Psoas muscle (tissue), 8 donors: ENCODE data around the gene RAET1G. TPM values are rescaled to one million over a fixed set of nuclear protein-coding genes. Genes with fewer than 3 reads are reported as not detected.
A peak's percentile ranks its signal among the peaks of the same experiment; 100 is the strongest.

Source experiments
- ATAC-seq, 4 donors: fragments of 200-7000 bp; cut with Tn5 transposase; one replicate each; pipeline ENCODE4 v1.9.1; 2020; ENCODE audit warnings: moderate library complexity in 3 of 4, mild to moderate bottlenecking in 2 of 4
- DNase-seq, 2 donors: peaks; one replicate each; pipeline ENCODE4 v3.0.0-alpha.2; 2020
- H3K27ac ChIP-seq: fragments of 200-600 bp; one replicate; pipeline ENCODE4 v1.8.0; 2022
- H3K27me3 ChIP-seq, 3 donors: fragments of 200-600 bp in 1 of 3; one replicate each; pipeline versions ENCODE4 v1.6.1 to v1.8.0; 2013 to 2022; ENCODE audit warnings: low read length in 2 of 3, mild to moderate bottlenecking in 2 of 3, moderate library complexity in 1 of 3; ENCODE audit not compliant: insufficient read depth in 3 of 3
- H3K36me3 ChIP-seq, 2 donors: fragments of 200-600 bp in 1 of 2; one replicate each; pipeline versions ENCODE4 v1.6.1 to v1.8.0; 2013 to 2022; ENCODE audit warnings: low read depth in 1 of 2, mild to moderate bottlenecking in 1 of 2, moderate library complexity in 1 of 2; ENCODE audit not compliant: insufficient read depth in 1 of 2
- H3K4me1 ChIP-seq: fragments of 200-600 bp; one replicate; pipeline ENCODE4 v1.8.0; 2022
- H3K4me3 ChIP-seq: fragments of 200-600 bp; one replicate; pipeline ENCODE4 v1.8.0; 2022; ENCODE audit warnings: mild to moderate bottlenecking
- H3K9me3 ChIP-seq: fragments of 200-600 bp; one replicate; pipeline ENCODE4 v1.8.0; 2022
- CTCF ChIP-seq: fragments of 200-600 bp; IDR thresholded peaks from one replicate; pipeline ENCODE4 v1.8.0; 2022; ENCODE audit warnings: antibody characterized with exemption
- WGBS, 3 donors: extraction: QIAGEN DNeasy Blood & Tissue Kit; methylation state at CpG; one replicate each; pipeline versions ENCODE4 v1.1.6 to v1.1.7; 2013; 5-methylcytosine and 5-hydroxymethylcytosine counted together
- intact Hi-C, 2 donors: fragments of 100-400 bp; cut with DNase I; formaldehyde crosslinking; loops; one replicate each; pipeline versions ENCODE4 v1.11.0 to v1.14.2; 2022
- polyA plus RNA-seq, 3 donors: library from polyadenylated mRNA; stranded (reverse); fragments of 200-250 nt; gene quantifications; one replicate each; pipeline ENCODE4 v1.2.3, GENCODE V29; 2013
- total RNA-seq, 4 donors: library from RNA; stranded (reverse); fragmentation: NEBNext Ultra II Directional in 2 of 4; extraction: Animal tissue kit (Norgen Biotek cat#: 25700) in 2 of 4; gene quantifications; one replicate each; pipeline versions ENCODE4 v1.2.1 to v1.2.4, GENCODE V29; 2021 to 2023
- donor health status: healthy with polysubstance abuse.
- donor health status: DM: no; HTN: no; CAD: no; lungs with moderate emphysema.
- donor health status: Bipolar disorder and iron deficiency.
- donor health status: healthy.
- donor health status: DM: yes; HTN: yes; CAD: no.
- donor health status: DM: no; HTN: no; CAD: no.
- donor health status: DM: no; HTN: no; CAD: no.
- donor health status: DM: yes; HTN: yes; CAD: no.

The RAET1G gene
- total and polyA plus RNA-seq, 7 donors = 0.04 to 1.1 (median 0.52) TPM; not detected in 1

DNA sequence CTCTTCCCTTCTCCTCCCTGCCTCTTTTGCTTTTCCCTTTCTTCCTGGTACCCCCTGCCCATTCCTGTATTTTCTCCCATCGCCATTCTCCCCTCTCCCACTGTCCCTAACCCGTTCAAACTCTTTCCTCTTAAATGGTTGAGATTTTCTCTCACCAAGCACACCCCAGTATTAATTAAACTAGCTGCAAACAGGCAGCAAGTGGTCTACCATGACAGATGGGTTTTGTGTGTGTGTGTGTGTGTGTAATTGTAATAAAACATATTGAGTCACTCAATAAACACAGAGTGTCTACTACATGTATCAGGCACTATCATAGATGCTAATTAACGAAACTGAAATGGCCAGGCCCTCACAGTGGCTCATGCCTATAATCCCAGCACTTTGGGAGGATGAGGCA is 31.7 kb downstream of the RAET1G start:
- DNase-seq (no peak), ATAC-seq (no peak)
- TF ChIP-seq CTCF = no peak
- Histone ChIP-seq H3K9me3 (no peaks in the 10 kb centered on the region), H3K4me1 (peaks cover 45% of the 10 kb centered on the region), H3K36me3 (no peaks in the 10 kb centered on the region), H3K27me3 (no peaks in the 10 kb centered on the region), H3K4me3 (no peak overlapping the region), H3K27ac (peak overlapping the region; percentile 76)
- intact Hi-C loops = loop anchor here in 1 of 2 donors (10.0 kb wide), 1 partner anchor 46 kb away; no protein-coding TSS in a partner anchor
- 86 to 91% (median 89%) methylated on average over 3 of the region's 3 CpGs for WGBS, 3 donors

GRCh38 chr6:149890629-149891045 is 32.3 kb downstream of the RAET1G start:
- DNase-seq = no peak
- no peak overlapping the region for H3K4me3 ChIP-seq
- no peak for TF ChIP-seq CTCF
- intact Hi-C loops = loop anchor here in 1 of 2 donors (10.0 kb wide), 1 partner anchor 46 kb away; no protein-coding TSS in a partner anchor
- peaks cover 41% of the 10 kb centered on the region for H3K4me1 ChIP-seq
- H3K36me3 ChIP-seq = no peaks in the 10 kb centered on the region
- ATAC-seq = peak; percentile 36 to 65 (median 56)
- no peaks in the 10 kb centered on the region for H3K27me3 ChIP-seq
- H3K27ac ChIP-seq = peak overlapping the region; percentile 76
- 51 to 60% (median 51%) methylated on average over 6 of the region's 6 CpGs for WGBS, 3 donors
- no peaks in the 10 kb centered on the region for H3K9me3 ChIP-seq

DNA sequence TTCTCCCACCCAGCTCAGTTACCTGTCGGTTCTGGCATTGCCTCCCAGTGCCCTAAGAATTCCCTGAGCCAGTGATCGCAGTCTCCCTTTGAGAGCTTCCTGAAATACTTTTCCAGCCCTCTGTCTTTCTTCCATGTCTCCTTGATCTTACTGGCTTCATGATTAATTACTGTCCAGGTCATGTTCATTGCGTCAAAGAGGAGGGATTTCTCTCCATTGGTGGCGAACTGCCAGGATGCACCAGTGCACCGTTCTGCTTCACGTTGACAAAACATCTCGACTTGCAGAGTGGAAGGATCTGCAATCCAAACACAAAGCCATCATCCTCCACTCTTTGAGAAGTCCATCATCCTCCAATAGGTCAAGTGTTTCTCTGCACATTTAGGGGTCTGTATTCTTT is 33.6 kb downstream of the RAET1G start:
- intact Hi-C loops = no loop called here

GRCh38 chr6:149888659-149889058 is 34.3 kb downstream of the RAET1G start:
- TF ChIP-seq CTCF = no peak
- H3K27me3 ChIP-seq = no peaks in the 10 kb centered on the region

More for the DNA sequence above, 33.6 kb downstream of the RAET1G start:
- peak overlapping the region; percentile 63 for H3K27ac ChIP-seq
- H3K9me3 ChIP-seq = no peaks in the 10 kb centered on the region
- no peak for DNase-seq
- no peak overlapping the region for H3K4me3 ChIP-seq
- no peaks in the 10 kb centered on the region for H3K36me3 ChIP-seq
- no peak for TF ChIP-seq CTCF
- 73 to 82% (median 75%) methylated on average over 7 of the region's 7 CpGs for WGBS, 3 donors
- ATAC-seq = peak in 1 of 4 donors; percentile 31
- H3K4me1 ChIP-seq = peaks cover 28% of the 10 kb centered on the region
- no peaks in the 10 kb centered on the region for H3K27me3 ChIP-seq

DNA sequence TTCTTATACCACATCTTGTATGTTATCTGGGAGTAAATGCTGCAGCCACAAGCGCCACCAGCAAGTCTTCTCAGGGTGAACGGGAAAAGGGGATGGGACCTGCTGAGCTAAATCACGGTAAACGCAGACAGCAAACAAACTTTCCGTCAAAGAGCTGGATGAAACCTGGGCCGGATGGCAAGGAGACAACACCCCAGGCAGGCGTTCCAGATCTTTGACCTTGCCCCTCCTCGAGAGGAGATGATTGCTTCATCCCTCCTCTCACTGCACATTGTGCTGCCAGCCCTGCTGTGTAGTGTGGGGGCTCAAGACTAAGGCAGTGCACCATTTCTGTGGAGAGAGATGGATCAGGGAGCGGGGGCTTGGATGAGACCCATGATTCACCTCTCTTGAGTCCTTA is 34.8 kb downstream of the RAET1G start:
- intact Hi-C loops = no loop called here
- peak; percentile 27 to 67 (median 46) for ATAC-seq
- Histone ChIP-seq H3K4me3 (no peak overlapping the region), H3K36me3 (no peaks in the 10 kb centered on the region), H3K4me1 (peaks cover 28% of the 10 kb centered on the region), H3K27ac (peak overlapping the region; percentile 62), H3K27me3 (no peaks in the 10 kb centered on the region), H3K9me3 (no peaks in the 10 kb centered on the region)
- no peak for DNase-seq
- 56 to 82% (median 66%) methylated on average over 9 of the region's 9 CpGs for WGBS, 3 donors
- TF ChIP-seq CTCF = no peak

More at GRCh38 chr6:149888659-149889058, 34.3 kb downstream of the RAET1G start:
- H3K4me3 ChIP-seq = no peak overlapping the region
- no peaks in the 10 kb centered on the region for H3K36me3 ChIP-seq
- DNase-seq (no peak), ATAC-seq (peak; percentile 84 to 89 (median 86))
- H3K4me1 ChIP-seq = peaks cover 28% of the 10 kb centered on the region
- 21 to 38% (median 38%) methylated on average over 1 of the region's 1 CpG for WGBS, 3 donors
- H3K9me3 ChIP-seq = no peaks in the 10 kb centered on the region
- intact Hi-C loops = no loop called here
- peak overlapping the region; percentile 63 for H3K27ac ChIP-seq
